WERI-Rb-1 (cell line): ENCODE results near the gene SNCG.

ENCODE experiments used
- DNase-seq: peaks from one replicate; pipeline ENCODE4 v3.0.0-alpha.2; 2020
- H3K27ac ChIP-seq: fragments of 250-450 bp; sonication (Bioruptor Pico); 2 replicates; pipeline ENCODE4 v1.5.1; 2020; ENCODE audit warnings: mild to moderate bottlenecking, moderate library complexity
- H3K27me3 ChIP-seq: fragments of 250-450 bp; sonication (Bioruptor Pico); 2 replicates; pipeline ENCODE4 v1.5.1; 2021; ENCODE audit warnings: mild to moderate bottlenecking, low read depth, moderate library complexity; ENCODE audit not compliant: insufficient read depth, severe bottlenecking
- H3K36me3 ChIP-seq: fragments of 250-450 bp; sonication (Bioruptor Pico); 2 replicates; pipeline ENCODE4 v1.5.1; 2020; ENCODE audit warnings: mild to moderate bottlenecking, moderate library complexity
- H3K4me3 ChIP-seq: 2 replicates; pipeline ENCODE4 v1.5.1; 2011; ENCODE audit warnings: low read depth, mild to moderate bottlenecking, control low read depth, low read length
- H3K9me3 ChIP-seq: fragments of 250-450 bp; sonication (Bioruptor Pico); 2 replicates; pipeline ENCODE4 v1.5.1; 2021; ENCODE audit warnings: mild to moderate bottlenecking, moderate library complexity; ENCODE audit not compliant: severe bottlenecking
- CTCF ChIP-seq: IDR thresholded peaks from 2 replicates; pipeline ENCODE4 v1.5.1; 2011; ENCODE audit warnings: low read depth, mild to moderate bottlenecking, control low read depth, inconsistent platforms, low read length

The SNCG gene

GRCh38 chr10:86962981-86963310, 4.5 kb downstream of the SNCG start:
- H3K27me3 ChIP-seq: no peaks in the 10 kb centered on the region
- no peak for DNase-seq
- no peaks in the 10 kb centered on the region for H3K36me3 ChIP-seq
- TF ChIP-seq CTCF: no peak
- H3K9me3 ChIP-seq: no peaks in the 10 kb centered on the region
- no peak overlapping the region for H3K4me3 ChIP-seq
- no peak overlapping the region; the same call in 1 of the 2 replicates for H3K27ac ChIP-seq

- no peaks in the 10 kb centered on the region for H3K27me3 ChIP-seq
- peak overlapping the region; percentile 53 for H3K27ac ChIP-seq
- no peak for DNase-seq
Measured at GRCh38 chr10:86963341-86963919, 5.0 kb downstream of the SNCG start.

GRCh38 chr10:86964061-86964846, 5.9 kb downstream of the SNCG start:
- no peaks in the 10 kb centered on the region for H3K9me3 ChIP-seq
- no peaks in the 10 kb centered on the region for H3K36me3 ChIP-seq
- no peaks in the 10 kb centered on the region for H3K27me3 ChIP-seq
- no peak for TF ChIP-seq CTCF
- H3K27ac ChIP-seq: peak overlapping the region; percentile 53
- DNase-seq: no peak
- no peak overlapping the region for H3K4me3 ChIP-seq

More at GRCh38 chr10:86963341-86963919, 5.0 kb downstream of the SNCG start:
- H3K9me3 ChIP-seq: no peaks in the 10 kb centered on the region
- no peak overlapping the region for H3K4me3 ChIP-seq
- no peaks in the 10 kb centered on the region for H3K36me3 ChIP-seq
- no peak for TF ChIP-seq CTCF

GRCh38 chr10:86964847-86965190, 6.4 kb downstream of the SNCG start:
- Histone ChIP-seq H3K27ac (no peak overlapping the region), H3K4me3 (no peak overlapping the region), H3K9me3 (no peaks in the 10 kb centered on the region), H3K36me3 (no peaks in the 10 kb centered on the region), H3K27me3 (no peaks in the 10 kb centered on the region)
- no peak for TF ChIP-seq CTCF
- DNase-seq: no peak

- peak overlapping the region; percentile 81 for H3K27ac ChIP-seq
- DNase-seq: no peak
- TF ChIP-seq CTCF: no peak
- no peaks in the 10 kb centered on the region for H3K36me3 ChIP-seq
- no peak overlapping the region for H3K4me3 ChIP-seq
- no peaks in the 10 kb centered on the region for H3K27me3 ChIP-seq
- no peaks in the 10 kb centered on the region for H3K9me3 ChIP-seq
Measured at GRCh38 chr10:86965986-86966654, 7.7 kb downstream of the SNCG start.
